ENCODE results near the gene TOX2. TPM values are rescaled to one million over a fixed set of nuclear protein-coding genes. Genes with fewer than 3 reads are reported as not detected.

Gene TOX2
- total RNA-seq, 1 experiment from 2014 or later = not detected

GRCh38 chr20:44111712-44112335 lies 197.2 kb downstream of the TOX2 start:
- peaks cover 10% of the 10 kb centered on the region for H3K9me3 Mint-ChIP-seq (ENCODE audit: low read depth, unreplicated experiment)
- no peak for DNase-seq
- CTCF ChIA-PET = interaction anchor here (0.8 to 2.0 kb wide), 2 partner anchors 76 to 79 kb away, joined by 3 to 10 read pairs; no protein-coding TSS in a partner anchor

GRCh38 chr20:44112456-44112855 lies 197.8 kb downstream of the TOX2 start:
- intact Hi-C loops (cut with micrococcal nuclease; ENCODE audit: unreplicated experiment) = no loop called here
- Mint-ChIP-seq H3K4me3 (ENCODE audit: low read depth, unreplicated experiment) (no peak overlapping the region), H3K4me1 (ENCODE audit: low read depth, unreplicated experiment) (no peaks in the 10 kb centered on the region), H3K9me3 (ENCODE audit: low read depth, unreplicated experiment) (peaks cover 7% of the 10 kb centered on the region), H3K27ac (ENCODE audit: unreplicated experiment) (no peak overlapping the region), H3K36me3 (ENCODE audit: insufficient read depth, unreplicated experiment) (peaks cover 4% of the 10 kb centered on the region), H3K27me3 (ENCODE audit: unreplicated experiment) (peaks cover 69% of the 10 kb centered on the region)
- TF ChIP-seq, protein P1, sequence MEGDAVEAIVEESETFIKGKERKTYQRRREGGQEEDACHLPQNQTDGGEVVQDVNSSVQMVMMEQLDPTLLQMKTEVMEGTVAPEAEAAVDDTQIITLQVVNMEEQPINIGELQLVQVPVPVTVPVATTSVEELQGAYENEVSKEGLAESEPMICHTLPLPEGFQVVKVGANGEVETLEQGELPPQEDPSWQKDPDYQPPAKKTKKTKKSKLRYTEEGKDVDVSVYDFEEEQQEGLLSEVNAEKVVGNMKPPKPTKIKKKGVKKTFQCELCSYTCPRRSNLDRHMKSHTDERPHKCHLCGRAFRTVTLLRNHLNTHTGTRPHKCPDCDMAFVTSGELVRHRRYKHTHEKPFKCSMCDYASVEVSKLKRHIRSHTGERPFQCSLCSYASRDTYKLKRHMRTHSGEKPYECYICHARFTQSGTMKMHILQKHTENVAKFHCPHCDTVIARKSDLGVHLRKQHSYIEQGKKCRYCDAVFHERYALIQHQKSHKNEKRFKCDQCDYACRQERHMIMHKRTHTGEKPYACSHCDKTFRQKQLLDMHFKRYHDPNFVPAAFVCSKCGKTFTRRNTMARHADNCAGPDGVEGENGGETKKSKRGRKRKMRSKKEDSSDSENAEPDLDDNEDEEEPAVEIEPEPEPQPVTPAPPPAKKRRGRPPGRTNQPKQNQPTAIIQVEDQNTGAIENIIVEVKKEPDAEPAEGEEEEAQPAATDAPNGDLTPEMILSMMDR (IDR thresholded peaks at IDR 0.05; ENCODE audit: unreplicated experiment) = no peak
- CTCF ChIA-PET = interaction anchor here (2.0 kb wide), 1 partner anchor 78 kb away, joined by 10 read pairs; no protein-coding TSS in a partner anchor
- no TSS peak for BruUV-seq (replicated peaks)
- no peak for DNase-seq

More at GRCh38 chr20:44111712-44112335, 197.2 kb downstream of the TOX2 start:
- Mint-ChIP-seq H3K36me3 (ENCODE audit: insufficient read depth, unreplicated experiment) (peaks cover 4% of the 10 kb centered on the region), H3K27ac (ENCODE audit: unreplicated experiment) (no peak overlapping the region), H3K4me3 (ENCODE audit: low read depth, unreplicated experiment) (no peak overlapping the region), H3K4me1 (ENCODE audit: low read depth, unreplicated experiment) (no peaks in the 10 kb centered on the region), H3K27me3 (ENCODE audit: unreplicated experiment) (peaks cover 75% of the 10 kb centered on the region)
- intact Hi-C loops (cut with micrococcal nuclease; ENCODE audit: unreplicated experiment) = no loop called here
- BruUV-seq (replicated peaks) = no TSS peak
- TF ChIP-seq, protein P1 (IDR thresholded peaks at IDR 0.05; ENCODE audit: unreplicated experiment) = no peak

DNA sequence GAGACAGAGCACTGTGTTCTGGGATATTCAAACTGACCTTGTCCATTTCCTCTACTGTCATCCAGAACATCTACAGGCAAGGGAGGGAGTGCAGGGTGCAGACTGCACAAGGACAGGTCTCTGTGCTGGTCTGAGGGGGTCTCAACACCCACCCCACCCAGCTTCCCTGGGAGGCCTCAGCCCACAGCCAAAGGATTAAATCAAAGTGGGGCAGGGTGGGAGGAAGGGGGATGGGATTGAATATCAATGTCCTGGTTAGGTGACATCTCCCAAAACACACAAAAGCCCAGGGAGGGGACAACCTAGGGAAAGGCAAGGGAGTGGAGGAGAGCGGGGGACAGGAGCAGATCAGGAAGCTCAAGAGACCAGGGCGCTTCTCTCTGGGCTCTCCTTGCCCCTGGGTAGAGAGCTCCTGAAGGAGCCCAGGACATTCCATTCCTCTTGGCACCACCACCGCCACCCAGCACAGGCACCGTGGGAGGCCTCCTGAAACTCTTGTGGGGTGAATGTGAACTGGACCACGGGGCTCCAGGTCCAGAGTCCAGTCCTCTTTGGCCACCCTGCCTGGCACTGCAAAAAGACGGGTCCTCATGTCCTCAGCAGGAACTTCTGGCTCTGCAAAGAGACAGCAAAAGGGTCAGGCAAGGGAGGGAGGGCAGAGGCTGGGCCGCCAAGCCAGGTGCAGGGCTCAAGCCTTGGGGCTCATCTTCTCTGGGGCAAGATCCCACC lies 198.4 kb downstream of the TOX2 start:
- no peak for DNase-seq
- no TSS peak for BruUV-seq (replicated peaks)
- peaks cover 6% of the 10 kb centered on the region for H3K9me3 Mint-ChIP-seq (ENCODE audit: low read depth, unreplicated experiment)
- no peak overlapping the region for H3K4me3 Mint-ChIP-seq (ENCODE audit: low read depth, unreplicated experiment)
- H3K27ac Mint-ChIP-seq (ENCODE audit: unreplicated experiment) = no peak overlapping the region
- peaks cover 63% of the 10 kb centered on the region for H3K27me3 Mint-ChIP-seq (ENCODE audit: unreplicated experiment)
- TF ChIP-seq, protein P1 (IDR thresholded peaks at IDR 0.05; ENCODE audit: unreplicated experiment) = no peak
- CTCF ChIA-PET = interaction anchor here (1.2 to 2.7 kb wide), 3 partner anchors 10 to 78 kb away, joined by 3 to 18 read pairs (median 10); no protein-coding TSS in a partner anchor
- peaks cover 4% of the 10 kb centered on the region for H3K36me3 Mint-ChIP-seq (ENCODE audit: insufficient read depth, unreplicated experiment)
- H3K4me1 Mint-ChIP-seq (ENCODE audit: low read depth, unreplicated experiment) = no peaks in the 10 kb centered on the region
- intact Hi-C loops (cut with micrococcal nuclease; ENCODE audit: unreplicated experiment) = no loop called here

- BruUV-seq (replicated peaks) = no TSS peak
- CTCF ChIA-PET = interaction anchor here (0.6 to 2.7 kb wide), 3 partner anchors 9 to 111 kb away, joined by 3 to 18 read pairs (median 3); no protein-coding TSS in a partner anchor
- H3K27me3 Mint-ChIP-seq (ENCODE audit: unreplicated experiment) = peaks cover 56% of the 10 kb centered on the region
These were observed 199.1 kb downstream of the TOX2 start for GRCh38 chr20:44113618-44114376.

More at GRCh38 chr20:44113618-44114376, 199.1 kb downstream of the TOX2 start:
- H3K36me3 Mint-ChIP-seq (ENCODE audit: insufficient read depth, unreplicated experiment) = peaks cover 4% of the 10 kb centered on the region
- TF ChIP-seq, protein P1 (IDR thresholded peaks at IDR 0.05; ENCODE audit: unreplicated experiment) = no peak
- no peaks in the 10 kb centered on the region for H3K9me3 Mint-ChIP-seq (ENCODE audit: low read depth, unreplicated experiment)
- no peaks in the 10 kb centered on the region for H3K4me1 Mint-ChIP-seq (ENCODE audit: low read depth, unreplicated experiment)
- DNase-seq = no peak
- no peak overlapping the region for H3K4me3 Mint-ChIP-seq (ENCODE audit: low read depth, unreplicated experiment)
- H3K27ac Mint-ChIP-seq (ENCODE audit: unreplicated experiment) = no peak overlapping the region
- intact Hi-C loops (cut with micrococcal nuclease; ENCODE audit: unreplicated experiment) = no loop called here
